HG02885 (cell line): ENCODE measurements around the gene DNAH10.
"Not testable (repeated sequence)": the region's sequence is repeated elsewhere in the genome, so short reads cannot be mapped to it uniquely, and the experiment has no call there.

Experiments used
- ATAC-seq: cut with Tn5 transposase; IDR thresholded peaks from one replicate; pipeline ENCODE4 v1.9.1; 2021; ENCODE audit warnings: mild to moderate bottlenecking; ENCODE audit not compliant: unreplicated experiment, poor library complexity

Gene DNAH10

GRCh38 chr12:123789422-123789821 is 27.3 kb downstream of the DNAH10 start:
- not testable (repeated sequence) for ATAC-seq

GRCh38 chr12:123790905-123791467 is 28.9 kb downstream of the DNAH10 start:
- no peak for ATAC-seq

- no peak for ATAC-seq
These were observed 31.9 kb downstream of the DNAH10 start for GRCh38 chr12:123794027-123794426.

- ATAC-seq = no peak
These were observed 36.4 kb downstream of the DNAH10 start for GRCh38 chr12:123798518-123798917.

- no peak for ATAC-seq
These were observed 37.1 kb downstream of the DNAH10 start for GRCh38 chr12:123799227-123799626.

GRCh38 chr12:123801573-123802178 is 39.6 kb downstream of the DNAH10 start:
- ATAC-seq = no peak

- ATAC-seq = no peak
These were observed 43.1 kb downstream of the DNAH10 start for GRCh38 chr12:123805173-123805572.

GRCh38 chr12:123807002-123807401 is 44.9 kb downstream of the DNAH10 start:
- no peak for ATAC-seq

- ATAC-seq = no peak
These were observed 45.6 kb downstream of the DNAH10 start for GRCh38 chr12:123807670-123808069.

- no peak for ATAC-seq
These were observed 46.1 kb downstream of the DNAH10 start for GRCh38 chr12:123808167-123808566.

- ATAC-seq = no peak
These were observed 51.2 kb downstream of the DNAH10 start for GRCh38 chr12:123813349-123813748.

- no peak for ATAC-seq
These were observed 53.9 kb downstream of the DNAH10 start for GRCh38 chr12:123815968-123816367.

- ATAC-seq = no peak
These were observed 54.9 kb downstream of the DNAH10 start for GRCh38 chr12:123816896-123817537.

GRCh38 chr12:123822804-123823203 is 60.7 kb downstream of the DNAH10 start:
- ATAC-seq = no peak

GRCh38 chr12:123828120-123828519 is 66.0 kb downstream of the DNAH10 start:
- no peak for ATAC-seq

- ATAC-seq = no peak
These were observed 66.9 kb downstream of the DNAH10 start for GRCh38 chr12:123828854-123829547.

GRCh38 chr12:123829561-123829960 is 67.5 kb downstream of the DNAH10 start:
- ATAC-seq = no peak

- no peak for ATAC-seq
These were observed 68.6 kb downstream of the DNAH10 start for GRCh38 chr12:123830675-123831074.

- ATAC-seq = no peak
These were observed 70.0 kb downstream of the DNAH10 start for GRCh38 chr12:123832052-123832451.

GRCh38 chr12:123833830-123834229 is 71.7 kb downstream of the DNAH10 start:
- no peak for ATAC-seq

GRCh38 chr12:123834845-123835244 is 72.7 kb downstream of the DNAH10 start:
- no peak for ATAC-seq
